HG02852 (cell line): ENCODE data around the gene TBRG4.
"Not testable (repeated sequence)": the region's sequence is repeated elsewhere in the genome, so short reads cannot be mapped to it uniquely, and the experiment has no call there.

Experiments used
- ATAC-seq: cut with Tn5 transposase; IDR thresholded peaks from one replicate; pipeline ENCODE4 v1.9.1; 2021; ENCODE audit warnings: mild to moderate bottlenecking, moderate library complexity; ENCODE audit not compliant: unreplicated experiment

The TBRG4 gene

DNA sequence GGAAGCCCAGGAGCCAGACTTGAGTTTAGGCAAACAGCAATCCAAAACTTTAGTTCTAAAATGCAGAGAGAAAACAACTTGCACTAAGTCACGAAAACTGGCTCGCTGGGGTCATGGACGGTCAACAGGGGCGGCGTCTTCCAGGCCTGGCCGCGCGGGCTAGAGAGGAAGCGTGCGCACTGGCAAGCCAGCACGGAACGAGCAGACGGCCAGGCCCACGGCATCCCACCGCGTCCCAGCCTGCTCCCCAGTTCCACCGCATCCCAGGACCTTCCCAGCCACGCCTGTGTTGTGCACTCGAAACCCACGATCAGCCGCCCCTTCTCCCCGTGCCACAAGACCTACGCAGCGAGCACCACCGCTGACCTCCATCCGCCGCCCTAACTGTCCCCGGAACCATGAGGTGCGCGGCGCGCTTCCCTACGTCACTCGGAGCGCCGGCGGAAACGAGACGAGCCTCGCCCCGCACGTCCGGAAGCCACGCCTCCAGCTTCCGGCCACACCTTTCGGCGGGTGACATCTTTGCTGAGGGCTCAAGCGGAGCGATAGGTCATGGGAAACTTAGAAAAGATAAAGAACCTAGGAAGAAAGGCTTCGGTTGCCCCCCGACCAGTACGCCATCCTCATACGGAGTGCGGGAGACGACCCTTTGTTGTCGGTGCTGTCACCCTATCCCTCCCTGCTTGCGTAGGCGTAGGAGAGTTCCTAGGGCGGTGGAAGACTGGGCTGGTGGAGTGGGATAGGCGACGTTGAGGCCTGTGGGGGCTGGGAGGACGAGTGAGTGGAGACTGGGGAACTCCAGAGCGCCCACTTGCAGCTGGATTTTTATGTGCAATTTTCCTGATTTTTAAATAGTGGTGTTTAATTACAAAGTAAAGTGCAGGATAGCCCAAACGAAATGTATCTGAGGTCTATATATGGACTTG is at the start of gene TBRG4:
Gene TBRG4 (minus strand): TSS at position 400 of the 926 bp plus-strand sequence. CDS start 2,460 bp downstream, outside the sequence.
- ATAC-seq, result peak; percentile 95

DNA sequence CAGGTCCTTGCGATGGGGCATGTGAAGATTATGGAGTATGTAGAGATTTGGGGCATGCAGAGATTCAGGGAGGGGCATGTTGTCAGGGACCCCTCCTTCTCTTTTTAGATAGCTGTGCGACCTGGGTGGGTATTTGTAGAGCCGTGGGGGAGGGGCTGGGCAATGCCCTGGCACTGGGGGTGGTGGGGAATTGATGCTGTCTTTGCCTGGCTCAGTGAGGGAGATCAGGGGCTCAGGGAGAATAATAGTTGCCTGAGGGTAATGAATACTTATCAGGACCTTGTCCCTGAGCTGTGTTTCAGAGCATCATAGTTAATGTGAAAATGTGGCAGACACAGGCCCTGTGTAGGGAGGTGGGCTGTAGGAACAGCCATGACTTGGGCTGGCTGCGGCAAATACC is 49.6 kb upstream of the TBRG4 start:
- no peak for ATAC-seq

DNA sequence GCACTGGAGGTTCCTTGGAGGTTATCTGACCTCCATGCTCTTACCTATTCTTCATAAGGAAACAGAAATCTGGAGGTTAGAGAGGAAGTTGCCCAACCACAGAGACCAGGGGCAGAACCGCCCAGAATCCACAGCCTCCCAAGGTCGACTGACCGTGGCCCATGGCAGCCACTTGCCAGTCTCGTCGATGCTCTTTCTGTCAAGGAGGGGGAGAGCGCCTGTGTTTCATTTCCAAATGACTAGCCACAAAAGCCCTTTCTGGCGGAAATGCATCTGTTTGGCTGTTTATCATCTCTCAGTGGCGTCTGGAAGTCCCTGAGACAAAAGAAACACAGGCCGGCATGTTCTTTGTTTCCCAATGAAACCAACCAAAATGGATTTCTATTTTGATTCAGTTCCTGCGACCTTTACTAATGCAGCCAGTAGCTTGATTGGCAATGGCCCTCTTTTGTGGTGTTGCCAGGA is 49.0 kb upstream of the TBRG4 start:
- ATAC-seq, result no peak

DNA sequence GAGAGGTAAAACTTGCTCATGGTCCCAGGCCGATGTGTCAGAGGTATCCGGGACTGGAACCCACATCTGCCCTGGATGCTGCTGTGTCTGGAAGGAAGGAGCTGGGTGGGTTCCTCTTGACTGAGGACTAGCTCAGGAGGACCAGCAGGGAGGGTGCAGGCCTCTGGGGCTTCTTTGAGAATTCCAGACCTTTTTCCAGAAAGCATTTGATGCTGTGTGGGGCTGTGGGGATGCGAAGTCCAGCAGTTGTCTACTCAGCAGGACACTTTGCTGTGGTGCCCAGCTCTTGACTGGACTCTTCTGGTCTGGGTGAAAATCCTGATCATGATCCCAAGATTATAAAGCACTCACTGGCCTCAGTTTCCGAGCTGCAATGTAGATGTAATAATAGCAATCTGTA is 47.8 kb upstream of the TBRG4 start:
- no peak for ATAC-seq

DNA sequence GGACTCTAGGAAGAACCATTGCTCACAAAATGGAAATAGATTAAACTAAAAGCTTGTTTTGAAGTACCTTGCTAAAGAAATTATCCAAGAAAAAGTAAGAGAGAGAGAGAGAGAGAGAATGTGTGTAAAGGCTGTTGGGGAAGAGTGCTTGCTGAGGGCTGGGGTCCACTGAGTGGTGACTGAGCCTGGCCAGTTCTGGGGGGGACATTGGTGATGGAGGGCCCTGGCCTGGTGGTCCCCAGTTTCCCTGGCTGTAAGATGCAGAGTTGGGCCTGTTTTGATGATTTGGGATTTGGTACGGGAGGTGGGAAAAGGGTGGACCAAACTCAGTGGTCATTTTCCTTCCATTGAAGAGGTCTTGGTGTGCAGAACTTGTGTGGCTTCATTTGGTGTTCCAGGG is 47.0 kb upstream of the TBRG4 start:
- ATAC-seq, result no peak

DNA sequence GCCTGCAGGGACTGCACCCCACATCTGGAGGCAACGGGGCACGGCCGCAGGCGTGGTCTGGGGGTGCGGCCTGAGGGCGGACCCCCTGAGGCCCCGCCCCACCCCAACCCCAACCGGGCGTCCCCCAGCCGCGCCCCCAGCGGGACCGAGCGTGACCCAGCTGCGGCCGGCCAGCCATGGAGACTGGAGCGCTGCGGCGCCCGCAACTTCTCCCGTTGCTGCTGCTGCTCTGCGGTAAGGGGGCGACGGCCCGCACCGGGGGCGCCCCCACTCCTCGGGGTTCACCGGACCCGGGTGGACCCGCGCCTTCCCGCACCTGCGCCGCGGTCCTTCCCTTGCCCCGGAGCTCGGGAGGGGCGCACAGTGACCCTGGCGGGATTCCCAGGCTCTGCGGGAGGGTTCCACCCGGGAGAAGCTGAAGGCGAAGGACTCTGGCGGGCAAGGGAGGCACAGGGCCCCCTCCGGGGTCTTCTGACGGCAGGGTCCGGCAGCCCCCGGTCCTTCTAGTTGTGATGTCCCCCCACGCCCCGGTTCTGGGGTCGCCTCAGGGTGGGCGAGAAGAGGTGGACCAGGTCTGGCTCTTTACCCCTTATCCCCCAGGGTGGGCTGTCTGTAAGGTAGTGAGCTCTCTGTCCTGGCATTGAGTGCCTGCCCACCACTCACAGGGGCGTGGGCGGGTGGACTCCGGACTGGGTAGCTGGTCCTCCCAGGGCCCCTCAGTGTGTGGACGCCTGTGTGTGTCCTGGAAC is 46.3 kb upstream of the TBRG4 start, which contains the start of gene RAMP3:
Gene RAMP3 (plus strand): TSS at position 139 of the 749 bp plus-strand sequence. CDS start 38 bp downstream, at position 177.
- ATAC-seq, result no peak

DNA sequence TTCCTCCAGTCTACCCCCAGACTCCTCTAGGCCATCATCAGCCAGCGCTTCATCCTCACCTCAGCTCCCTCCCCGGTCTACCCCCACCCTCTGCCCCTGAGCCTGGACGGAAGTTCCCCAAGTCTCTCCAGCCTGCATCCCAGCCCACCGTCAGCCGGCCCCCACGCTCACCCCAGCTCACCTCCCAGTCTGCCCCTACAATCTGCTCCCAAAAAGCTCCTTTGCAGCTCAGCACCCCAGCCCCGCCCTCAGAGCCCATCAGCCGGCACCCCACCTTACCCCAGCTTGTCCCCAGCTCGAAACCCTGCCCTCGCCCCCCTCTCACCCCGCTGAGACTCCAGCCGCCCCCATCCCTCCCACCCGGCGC is 45.8 kb upstream of the TBRG4 start:
- no peak for ATAC-seq

DNA sequence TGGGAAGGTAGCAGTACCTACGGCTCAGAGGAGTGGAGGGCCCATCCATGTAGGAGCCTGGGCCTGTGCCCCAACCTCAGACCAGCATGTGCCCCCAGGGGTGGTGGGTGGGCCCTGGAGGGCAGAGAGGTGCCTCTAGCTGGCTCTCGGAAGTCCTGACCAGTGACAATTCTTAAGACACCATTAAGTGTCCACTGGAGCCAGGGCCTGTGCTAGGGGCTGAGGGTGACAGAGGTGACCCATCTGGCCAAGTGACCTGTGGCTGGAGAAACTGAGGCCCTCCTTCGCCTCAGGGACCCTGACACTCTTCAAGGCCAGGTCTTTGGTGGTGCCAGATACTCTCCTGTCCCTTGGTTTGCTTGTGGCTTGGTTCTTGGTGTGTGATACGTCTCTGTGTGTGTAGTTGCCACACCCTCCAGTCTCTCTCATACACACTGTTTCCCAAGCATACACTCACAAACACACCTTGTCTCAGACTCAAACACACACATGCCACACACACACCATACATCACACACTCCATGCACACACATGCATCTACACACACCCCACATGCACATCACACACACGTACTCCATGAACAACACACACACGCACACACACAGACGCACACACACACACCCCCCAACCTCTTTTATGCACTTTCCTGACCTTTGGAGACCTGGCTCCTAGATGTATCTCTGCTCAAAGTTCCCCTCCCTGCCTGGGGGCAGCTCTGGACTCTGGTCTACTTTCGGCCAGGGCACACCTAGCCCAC is 45.2 kb upstream of the TBRG4 start:
- no peak for ATAC-seq

DNA sequence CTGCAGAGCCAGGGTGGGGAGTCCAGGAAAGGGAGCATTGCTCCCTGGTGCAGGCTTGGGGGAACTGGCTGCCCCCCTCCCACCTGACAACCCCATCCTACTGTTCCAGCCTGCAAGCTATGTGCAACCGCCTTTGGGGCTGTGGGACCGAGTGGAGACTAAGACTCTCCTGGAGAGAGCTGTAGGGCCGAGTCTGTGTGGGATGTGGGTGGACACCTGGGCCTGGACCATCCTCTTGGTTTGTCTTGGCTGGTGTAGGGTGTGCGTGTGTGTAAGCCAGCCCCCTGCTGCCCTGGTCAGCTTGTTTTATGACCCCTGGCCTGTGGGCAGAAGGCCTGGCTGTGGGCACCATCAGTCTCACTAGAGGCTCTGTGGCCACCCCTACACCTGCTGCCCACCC is 44.4 kb upstream of the TBRG4 start:
- no peak for ATAC-seq

DNA sequence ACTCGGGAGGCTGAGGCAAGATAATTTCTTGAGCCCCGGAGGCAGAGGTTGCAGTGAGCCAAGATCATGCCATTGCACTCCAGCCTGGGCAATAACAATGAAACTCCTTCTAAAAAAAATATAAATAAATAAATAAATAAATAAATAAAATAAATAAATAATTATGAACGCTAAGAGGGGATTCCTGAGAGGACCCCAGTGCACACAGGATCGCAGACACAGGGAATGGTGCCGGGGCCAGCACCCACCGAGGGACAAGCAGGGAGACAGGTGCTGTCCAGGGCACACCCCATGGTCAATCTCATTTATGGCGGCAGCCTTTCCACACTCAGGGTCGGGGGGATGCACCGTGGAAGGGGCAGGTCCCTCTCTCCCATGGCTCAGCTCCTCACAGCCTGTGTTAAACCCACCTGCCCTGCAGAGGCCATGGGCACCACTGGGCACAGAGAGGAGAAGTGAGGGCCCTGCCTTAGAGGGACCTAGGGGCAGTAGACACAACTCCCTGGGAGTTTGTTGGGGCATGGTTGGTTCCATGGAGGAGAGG is 43.9 kb upstream of the TBRG4 start:
- ATAC-seq, result no peak

DNA sequence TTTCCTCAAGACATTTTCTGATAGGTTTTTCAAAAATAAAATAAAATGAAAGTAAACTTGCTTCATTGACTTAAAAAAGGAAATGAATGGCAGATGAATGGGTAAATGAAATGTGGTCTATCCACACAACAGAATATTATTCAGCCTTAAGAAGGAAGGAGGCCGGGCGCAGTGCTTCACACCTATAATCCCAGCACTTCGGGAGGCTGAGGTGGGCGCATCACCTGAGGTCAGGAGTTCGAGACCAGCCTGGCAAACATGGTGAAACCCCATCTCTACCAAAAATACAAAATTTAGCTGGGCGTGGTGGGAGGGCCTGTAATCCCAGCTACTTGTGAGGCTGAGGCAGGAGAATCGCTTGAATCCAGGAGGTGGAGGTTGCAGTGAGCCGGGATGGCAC is 42.4 kb upstream of the TBRG4 start:
- not testable (repeated sequence) for ATAC-seq

DNA sequence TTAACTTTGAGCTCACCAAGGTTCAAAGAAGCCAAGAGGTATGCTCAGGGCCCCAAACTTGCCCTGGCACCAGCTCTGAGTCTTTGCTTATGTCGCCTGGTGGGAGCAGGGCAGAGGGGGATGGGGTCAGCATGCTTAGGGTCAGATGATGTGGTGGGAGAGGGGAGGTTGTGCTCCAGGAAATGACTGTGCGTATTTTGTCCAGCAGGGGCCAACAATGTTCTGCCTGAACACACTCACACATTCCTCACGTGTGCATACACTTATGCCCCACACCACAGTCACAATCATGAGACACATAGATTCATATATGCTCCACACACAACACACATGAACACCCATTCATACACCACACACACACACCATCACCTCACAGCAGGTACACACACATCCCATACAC is 41.7 kb upstream of the TBRG4 start:
- no peak for ATAC-seq

DNA sequence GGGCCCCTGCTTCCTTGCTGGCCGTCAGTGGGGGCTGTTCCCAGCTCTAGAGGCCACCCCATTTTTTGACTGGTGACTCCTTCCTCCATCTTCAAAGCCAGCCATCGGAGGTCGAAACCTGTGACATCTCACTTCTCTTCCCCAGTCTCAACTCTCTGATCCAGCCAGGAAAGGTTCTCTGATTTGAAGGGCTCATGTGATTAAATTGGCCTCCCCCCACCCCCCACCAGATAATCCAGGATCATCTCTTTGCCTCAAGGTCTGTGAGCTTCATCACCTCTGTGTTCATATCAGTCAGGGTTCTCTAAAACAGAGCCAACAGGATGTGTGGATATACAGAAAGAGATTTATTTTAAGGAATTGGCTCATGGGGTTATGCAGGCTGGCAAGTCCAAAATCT is 40.5 kb upstream of the TBRG4 start:
- no peak for ATAC-seq

DNA sequence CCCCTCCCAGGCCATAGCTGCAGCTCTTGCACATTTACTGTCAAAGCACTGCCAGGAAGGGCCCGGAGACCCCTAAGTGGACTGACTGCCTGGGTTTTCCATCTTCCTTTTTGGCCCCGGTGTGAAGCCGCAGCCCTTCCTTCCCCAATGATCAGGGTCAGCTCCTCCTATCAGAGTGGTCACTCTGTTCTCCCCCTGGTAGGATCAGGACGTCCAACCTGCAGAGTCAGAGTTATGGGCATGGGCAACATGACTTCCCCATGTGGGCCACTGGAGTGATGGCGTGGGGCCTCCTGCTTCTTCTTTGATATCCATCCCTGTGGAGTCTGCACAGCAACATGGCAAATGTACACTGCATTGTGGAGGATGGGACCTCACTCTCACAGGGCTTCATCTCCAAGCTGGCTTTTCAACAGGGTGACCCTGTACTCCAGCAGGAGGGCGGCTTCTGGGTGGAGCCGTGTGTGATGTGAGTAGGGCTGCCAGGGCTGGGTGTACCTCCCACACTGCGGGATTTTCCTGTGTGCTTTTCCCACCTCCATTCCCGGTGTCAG is 39.7 kb upstream of the TBRG4 start:
- no peak for ATAC-seq

DNA sequence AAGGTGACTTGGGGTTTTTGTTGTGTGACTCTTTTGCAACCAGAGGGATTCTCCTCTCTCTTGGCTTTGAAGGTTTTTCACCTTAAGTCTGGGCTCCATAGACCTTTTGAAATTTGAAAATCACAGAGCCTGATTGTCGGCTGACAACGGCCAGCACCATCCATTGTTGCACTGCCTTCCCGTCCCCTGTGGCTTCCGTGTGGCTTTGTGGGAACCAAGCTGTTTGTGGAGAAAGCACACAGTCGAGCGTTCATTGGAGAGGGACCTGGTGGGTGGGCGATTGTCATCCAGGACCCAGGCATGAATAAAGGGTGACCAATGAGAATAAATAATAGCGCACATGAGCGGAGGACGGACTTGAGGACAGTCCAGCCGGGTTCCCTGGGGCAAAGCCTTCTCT is 38.7 kb upstream of the TBRG4 start:
- no peak for ATAC-seq

DNA sequence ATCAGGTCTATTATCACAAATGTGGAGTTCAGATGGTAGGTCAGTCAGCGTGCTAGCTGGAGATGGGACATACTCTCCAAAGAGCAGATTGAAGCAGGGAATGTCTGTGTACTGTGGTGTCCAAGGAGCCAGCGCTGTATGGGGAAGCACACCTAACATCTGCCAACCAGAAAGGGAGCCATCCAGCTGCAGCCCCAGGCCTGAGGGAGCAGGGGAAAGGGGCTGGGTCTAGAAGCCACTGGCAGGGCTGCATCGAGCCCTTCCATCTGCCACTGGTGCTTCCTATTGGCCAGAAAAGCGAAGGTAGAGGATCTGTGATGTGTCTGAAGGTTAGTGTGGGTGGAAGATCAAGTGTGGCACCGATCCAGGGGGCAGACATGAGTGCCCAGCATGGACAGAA is 38.1 kb upstream of the TBRG4 start:
- no peak for ATAC-seq

DNA sequence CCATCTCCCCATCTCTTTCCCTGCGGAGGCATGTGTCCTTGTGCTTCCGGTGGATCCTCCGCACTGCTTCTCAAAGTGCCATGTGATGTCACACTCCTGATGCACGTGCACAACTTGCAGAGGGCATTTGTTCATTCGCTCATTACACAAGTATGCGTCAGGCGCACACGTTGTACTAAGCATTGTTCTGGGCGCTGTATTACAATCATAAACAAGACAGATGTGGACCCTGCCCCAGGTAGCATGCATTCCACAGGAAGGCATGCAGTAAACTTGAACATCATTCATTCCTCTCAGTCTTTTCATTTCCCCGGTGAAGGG is 37.1 kb upstream of the TBRG4 start:
- ATAC-seq, result no peak

DNA sequence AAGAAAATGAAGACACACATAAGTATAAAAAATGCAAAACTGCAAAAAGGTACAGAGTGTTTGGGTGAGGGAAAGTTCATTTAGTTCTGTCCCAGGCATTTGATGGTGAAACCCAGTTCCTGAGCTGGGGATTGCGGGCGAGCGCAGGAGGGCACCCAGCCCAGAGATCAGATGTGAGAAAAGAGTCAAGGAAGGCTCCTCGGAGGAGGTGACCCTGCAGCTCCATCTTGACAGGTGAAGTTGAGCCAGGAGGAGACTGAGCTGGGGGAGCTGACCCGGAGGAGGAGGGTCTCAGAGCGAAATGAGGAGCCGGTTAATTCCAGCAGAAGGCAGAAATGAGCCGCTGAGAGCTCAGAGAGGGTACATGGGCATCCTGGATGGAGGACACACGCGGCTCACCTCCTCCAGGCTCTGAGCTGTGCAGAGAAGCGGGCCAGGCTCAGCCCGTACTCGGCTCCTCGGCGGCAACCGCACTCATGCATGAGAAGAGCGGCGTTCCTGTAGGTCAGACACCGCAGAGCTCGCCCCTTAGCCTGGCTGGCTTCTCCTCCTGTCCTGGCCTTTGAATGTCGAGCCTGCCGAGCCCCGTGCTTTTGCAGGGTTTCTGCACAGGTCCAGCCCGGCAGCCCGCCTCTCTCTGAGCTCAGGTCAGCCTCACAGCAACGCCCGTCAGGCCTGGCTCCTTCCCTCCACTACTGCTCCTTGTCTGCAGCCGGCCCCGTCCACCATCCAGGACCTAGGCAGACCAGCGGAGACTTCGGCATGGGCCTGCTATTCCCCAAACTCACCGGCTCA is 36.6 kb upstream of the TBRG4 start:
- ATAC-seq, result no peak

DNA sequence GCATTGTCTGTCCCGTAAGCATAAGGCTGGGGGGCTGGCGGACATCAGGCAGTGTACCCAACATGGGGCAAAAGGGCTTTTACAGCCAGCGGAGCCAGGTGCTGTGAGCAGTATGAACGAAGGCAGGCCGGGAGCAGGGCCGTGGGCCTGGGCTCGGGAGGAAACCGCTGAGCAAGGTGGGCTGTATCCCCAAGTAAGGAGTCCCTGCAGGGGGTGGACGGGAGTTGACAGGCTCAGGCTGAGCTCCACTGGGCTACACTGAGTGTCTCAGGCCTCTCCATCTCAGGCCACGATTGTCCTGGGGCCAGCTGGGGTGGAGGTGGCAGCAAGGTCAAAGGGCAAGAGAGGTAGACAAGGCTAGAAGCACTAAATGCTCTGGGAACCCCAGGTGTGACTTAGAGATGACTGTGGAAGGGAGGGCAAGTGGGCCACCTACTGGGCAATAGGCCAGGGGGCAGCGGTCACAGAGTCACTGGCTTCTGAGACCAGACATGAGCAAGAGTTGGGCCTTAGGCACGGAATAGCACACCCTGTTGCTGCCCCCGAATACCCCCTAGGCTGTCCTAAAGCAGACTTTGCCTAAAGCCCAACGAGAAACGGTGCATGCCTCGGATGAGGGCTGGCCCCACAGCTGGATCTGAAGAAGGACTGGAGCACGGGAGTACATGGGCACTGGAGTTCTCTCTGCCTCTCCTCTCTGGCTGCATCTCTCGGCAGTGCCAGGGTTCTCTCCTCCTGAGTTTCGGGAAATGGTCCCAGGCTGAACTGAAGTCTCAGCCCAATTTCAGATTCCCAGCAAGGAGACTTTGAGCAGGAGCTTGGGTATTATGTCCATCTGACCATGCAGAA is 35.3 kb upstream of the TBRG4 start:
- ATAC-seq, result no peak
